IMR-90 (cell line): ENCODE results near the gene SNX3. TPM values are rescaled to one million over a fixed set of nuclear protein-coding genes. Genes with fewer than 3 reads are reported as not detected.
A peak's percentile ranks its signal among the peaks of the same experiment; 100 is the strongest.

Experiments
- ATAC-seq: fragments of 200-7000 bp; cut with Tn5 transposase; 2 replicates; pipeline ENCODE4 v1.9.1; 2020; ENCODE audit warnings: low read depth, mild to moderate bottlenecking, moderate library complexity
- BruUV-seq: library from RNA; stranded (reverse); fragments of 400-500 nt; replicated peaks from 2 replicates; lab custom pipeline; 2021; lab: Mats Ljungman, UMichigan
- CTCF ChIA-PET: fragments of 300-600 bp; formaldehyde crosslinking; extraction: SDS; loops from one replicate; lab custom pipeline; 2021; ENCODE audit warnings: antibody characterized with exemption; lab: Yijun Ruan, JAX
- POLR2A ChIA-PET: fragments of 300-600 bp; sonication (Branson Sonifier 250); formaldehyde crosslinking; loops from one replicate; lab custom pipeline; 2022; ENCODE audit warnings: antibody characterized with exemption; ENCODE audit not compliant: unreplicated experiment; lab: Charles Lee
- DNase-seq: peaks from one replicate; pipeline ENCODE4 v3.0.0; 2013
- H2AFZ ChIP-seq: replicated peaks from 2 replicates; pipeline ENCODE3; 2013; ENCODE audit warnings: low read length, mild to moderate bottlenecking; ENCODE audit not compliant: poor library complexity
- H2AK5ac ChIP-seq: 2 replicates; pipeline ENCODE4 v1.6.1; 2013; ENCODE audit warnings: low read depth, low read length, inconsistent platforms
- H2AK9ac ChIP-seq: replicated peaks from 2 replicates; pipeline ENCODE3; 2013; ENCODE audit warnings: mild to moderate bottlenecking, low read depth, low read length, moderate library complexity; ENCODE audit not compliant: poor library complexity
- H2BK120ac ChIP-seq: 2 replicates; pipeline ENCODE4 v1.6.1; 2013; ENCODE audit warnings: low read depth, low read length, inconsistent platforms
- H2BK15ac ChIP-seq: 3 replicates; pipeline ENCODE4 v1.6.1; 2013; ENCODE audit warnings: low read depth, low read length, inconsistent platforms
- H2BK20ac ChIP-seq: 2 replicates; pipeline ENCODE4 v1.6.1; 2013; ENCODE audit warnings: low read depth, mild to moderate bottlenecking, inconsistent platforms, low read length, moderate library complexity
- H2BK5ac ChIP-seq: 2 replicates; pipeline ENCODE4 v1.6.1; 2013; ENCODE audit warnings: mild to moderate bottlenecking, low read depth, low read length, inconsistent platforms; ENCODE audit not compliant: poor library complexity, severe bottlenecking
- H3K14ac ChIP-seq: replicated peaks from 2 replicates; pipeline ENCODE4 v1.6.1; 2013; ENCODE audit warnings: low read depth, low read length, inconsistent platforms
- H3K18ac ChIP-seq: 2 replicates; pipeline ENCODE4 v1.6.1; 2013; ENCODE audit warnings: low read depth, low read length, control low read depth
- H3K23ac ChIP-seq: 2 replicates; pipeline ENCODE4 v1.6.1; 2013; ENCODE audit warnings: low read depth, low read length, inconsistent platforms
- H3K27ac ChIP-seq: 2 replicates; pipeline ENCODE4 v1.5.1; 2013; ENCODE audit warnings: mild to moderate bottlenecking, control low read depth, low read length; ENCODE audit not compliant: insufficient read depth
- H3K27me3 ChIP-seq: 2 replicates; pipeline ENCODE4 v1.6.1; 2013; ENCODE audit warnings: low read length; ENCODE audit not compliant: control insufficient read depth, insufficient read depth
- H3K36me3 ChIP-seq: 2 replicates; pipeline ENCODE4 v1.6.1; 2013; ENCODE audit warnings: low read length, mixed read lengths; ENCODE audit not compliant: control insufficient read depth, insufficient read depth
- H3K4ac ChIP-seq: 2 replicates; pipeline ENCODE4 v1.6.1; 2013; ENCODE audit warnings: low read depth, low read length, inconsistent platforms
- H3K4me1 ChIP-seq: 2 replicates; pipeline ENCODE4 v1.6.1; 2013; ENCODE audit warnings: low read length, mixed read lengths; ENCODE audit not compliant: control insufficient read depth, insufficient read depth
- H3K4me2 ChIP-seq: 2 replicates; pipeline ENCODE4 v1.6.1; 2013; ENCODE audit warnings: low read depth, mild to moderate bottlenecking, control low read depth, low read length, moderate library complexity
- H3K4me3 ChIP-seq: 2 replicates; pipeline ENCODE4 v1.5.1; 2013; ENCODE audit warnings: low read depth, mild to moderate bottlenecking, control low read depth, low read length, moderate library complexity; ENCODE audit not compliant: insufficient read depth
- H3K56ac ChIP-seq: 2 replicates; pipeline ENCODE4 v1.6.1; 2013; ENCODE audit warnings: low read length, inconsistent platforms; ENCODE audit not compliant: insufficient read depth; ENCODE audit errors: extremely low read depth
- H3K79me1 ChIP-seq, 2 experiments: 2 replicates each; pipeline ENCODE4 v1.6.1; 2013; ENCODE audit warnings: low read length in 2 of 2, inconsistent platforms in 1 of 2, low read depth in 1 of 2
- H3K9ac ChIP-seq: 2 replicates; pipeline ENCODE4 v1.6.1; 2013; ENCODE audit warnings: low read depth, low read length, control low read depth
- H3K9me1 ChIP-seq: 2 replicates; pipeline ENCODE4 v1.6.1; 2013; ENCODE audit warnings: low read length, inconsistent platforms; ENCODE audit not compliant: insufficient read depth
- H3K9me3 ChIP-seq: 2 replicates; pipeline ENCODE4 v1.6.1; 2013; ENCODE audit warnings: low read length; ENCODE audit not compliant: control insufficient read depth, insufficient read depth
- H4K20me1 ChIP-seq: 2 replicates; pipeline ENCODE4 v1.6.1; 2013; ENCODE audit warnings: low read length, inconsistent platforms; ENCODE audit not compliant: insufficient read depth
- H4K5ac ChIP-seq: 2 replicates; pipeline ENCODE4 v1.6.1; 2013; ENCODE audit warnings: mild to moderate bottlenecking, low read depth, low read length, control low read depth
- H4K8ac ChIP-seq, 2 experiments: 2 replicates each; pipeline ENCODE4 v1.6.1; 2013; ENCODE audit warnings: low read depth in 2 of 2, low read length in 2 of 2, control low read depth in 1 of 2, inconsistent platforms in 1 of 2
- H4K91ac ChIP-seq: 2 replicates; pipeline ENCODE4 v1.6.1; 2013; ENCODE audit warnings: low read depth, low read length, inconsistent platforms; ENCODE audit not compliant: insufficient read depth
- CEBPB ChIP-seq: IDR thresholded peaks from 2 replicates; pipeline ENCODE4 v1.6.1; 2012; ENCODE audit warnings: low read depth, low read length, improper control_type of control experiment
- FOS ChIP-seq: fragments of 150-350 bp; IDR thresholded peaks from 2 replicates; pipeline ENCODE4 v1.6.1; 2016; ENCODE audit warnings: low read depth, low read length
- MAFK ChIP-seq: IDR thresholded peaks from 2 replicates; pipeline ENCODE4 v1.6.1; 2012; ENCODE audit warnings: low read depth, low read length, improper control_type of control experiment
- MXI1 ChIP-seq: IDR thresholded peaks from 2 replicates; pipeline ENCODE4 v1.6.1; 2012; ENCODE audit warnings: low read depth, mild to moderate bottlenecking, low read length, moderate library complexity, borderline replicate concordance
- NFE2L2 ChIP-seq: fragments of 150-350 bp; IDR thresholded peaks from 2 replicates; pipeline ENCODE4 v1.6.1; 2016; ENCODE audit warnings: low read depth, mild to moderate bottlenecking, low read length
- POLR2A ChIP-seq: IDR thresholded peaks from 2 replicates; pipeline ENCODE4 v1.6.1; 2012; ENCODE audit warnings: mild to moderate bottlenecking, low read depth, low read length
- RFX5 ChIP-seq: IDR thresholded peaks from 2 replicates; pipeline ENCODE4 v1.8.0; 2012; ENCODE audit warnings: low read depth, mild to moderate bottlenecking, low read length, moderate library complexity
- SMC3 ChIP-seq: fragments of 150-350 bp; IDR thresholded peaks from 2 replicates; pipeline ENCODE4 v1.6.1; 2016; ENCODE audit warnings: low read depth, mild to moderate bottlenecking, antibody characterized with exemption, low read length, moderate library complexity
- USF2 ChIP-seq: fragments of 150-350 bp; IDR thresholded peaks from 2 replicates; pipeline ENCODE4 v1.6.1; 2017; ENCODE audit warnings: mild to moderate bottlenecking, antibody characterized with exemption, low read length, low read depth
- WGBS, 2 experiments: methylation state at CpG; one replicate each; pipeline versions ENCODE4 v1.1.5 to v1.1.7; 2013; ENCODE audit warnings: missing lambda C conversion rate in 2 of 2; ENCODE audit not compliant: insufficient read length in 1 of 2; ENCODE audit errors: extremely low coverage in 2 of 2; 5-methylcytosine and 5-hydroxymethylcytosine counted together
- dilution Hi-C: fragments of 300-500 bp; cut with HindIII; formaldehyde crosslinking; loops from one replicate; pipeline ENCODE4 v1.14.3; 2018; ENCODE audit warnings: low sequenced_read_pairs; ENCODE audit not compliant: unreplicated experiment
- in situ Hi-C: fragments of 300-500 bp; cut with MboI; formaldehyde crosslinking; loops from 3 replicates; pipeline ENCODE4 v1.14.3; 2019; ENCODE audit warnings: low sequenced_read_pairs, inconsistent platforms, mixed read lengths
- intact Hi-C: fragments of 100-400 bp; cut with micrococcal nuclease; formaldehyde crosslinking; loops from 2 replicates; pipeline ENCODE4 v1.10.0; 2022
- polyA plus RNA-seq, 3 experiments: library from polyadenylated mRNA; depleted of rRNA; stranded (reverse); fragments of >200 nt; gene quantifications; 2 replicates each; pipeline ENCODE4 v1.2.3, GENCODE V29; 2012; ENCODE audit warnings: low replicate concordance in 1 of 3
- total RNA-seq: library from RNA; depleted of rRNA; stranded (reverse); fragments of >200 nt; gene quantifications from 2 replicates; pipeline ENCODE4 v1.2.3, GENCODE V29; 2012

Gene SNX3
- total and polyA plus RNA-seq, 2 of the 4 experiments (the other 2 are of a cell fraction) = 105 to 159 TPM

- Histone ChIP-seq H3K27ac (no peak overlapping the region), H3K23ac (no peak overlapping the region), H4K20me1 (no peaks in the 10 kb centered on the region; the same call in none of the 2 replicates), H2AFZ (no peak overlapping the region), H4K5ac (no peak overlapping the region), H3K18ac (no peak overlapping the region), H3K9me1 (no peaks in the 10 kb centered on the region; the same call in 1 of the 2 replicates), H2BK20ac (no peak overlapping the region), H2BK15ac (no peak overlapping the region), H3K36me3 (no peaks in the 10 kb centered on the region), H3K4me1 (no peaks in the 10 kb centered on the region; the same call in 1 of the 2 replicates), H4K8ac (no peak overlapping the region), H3K9me3 (peaks cover 7% of the 10 kb centered on the region), H3K4me3 (no peak overlapping the region), H2BK5ac (no peak overlapping the region), H3K4me2 (no peak overlapping the region), H2AK9ac (no peak overlapping the region), H3K14ac (no peak overlapping the region), H4K91ac (no peak overlapping the region), H2AK5ac (no peak overlapping the region), H3K56ac (no peak overlapping the region), H3K9ac (no peak overlapping the region), H3K79me1 (no peaks in the 10 kb centered on the region), H3K4ac (no peak overlapping the region), H2BK120ac (no peak overlapping the region), H3K27me3 (peaks cover 90% of the 10 kb centered on the region)
- intact Hi-C loops (no loop called here), in situ Hi-C loops (no loop called here), dilution Hi-C loops (no loop called here)
- ChIA-PET CTCF (interaction anchor here (1.3 kb wide), 1 partner anchor 13 kb away, joined by 3 read pairs; no protein-coding TSS in a partner anchor), POLR2A (no interaction called here)
- no TSS peak for BruUV-seq
- 7% methylated on average over 42 of the region's 63 CpGs; no CpG with 5 or more reads in 1 of the 2 experiments for WGBS, 2 experiments
- ATAC-seq = peak; percentile 16; the same call in 1 of the 2 replicates
- TF ChIP-seq MXI1 (no peak), SMC3 (no peak), POLR2A (no peak), FOS (no peak), RFX5 (no peak), USF2 (no peak), MAFK (no peak), NFE2L2 (no peak), CEBPB (no peak)
- DNase-seq = no peak
Observed at GRCh38 chr6:108168501-108169463, 92.1 kb downstream of the SNX3 start.
